Gastroesophageal sphincter (tissue), 3 donors: ENCODE data around the gene B4GALNT3.

Source experiments
- CTCF ChIP-seq, 4 experiments: fragments of 200-600 bp in 2 of 4; fragments of 450-650 bp in 2 of 4; sonication (generic) in 1 of 4; IDR thresholded peaks; one replicate each; pipeline ENCODE4 v1.5.1; 2017 to 2019; ENCODE audit warnings: antibody characterized with exemption in 4 of 4, mild to moderate bottlenecking in 2 of 4, moderate library complexity in 2 of 4
- EP300 ChIP-seq: sonication (generic); formaldehyde crosslinking; IDR thresholded peaks from one replicate; pipeline ENCODE4 v1.6.1; 2017; ENCODE audit warnings: antibody characterized with exemption, mild to moderate bottlenecking
- POLR2A ChIP-seq, 2 donors: fragments of 450-650 bp; IDR thresholded peaks; one replicate each; pipeline ENCODE4 v1.6.1; 2017; ENCODE audit warnings: antibody characterized with exemption in 2 of 2, mild to moderate bottlenecking in 2 of 2, moderate library complexity in 1 of 2
- POLR2AphosphoS5 ChIP-seq: sonication (generic); formaldehyde crosslinking; IDR thresholded peaks from one replicate; pipeline ENCODE4 v1.6.1; 2017; ENCODE audit warnings: antibody characterized with exemption

GRCh38 chr12:561391-561705 is 101.6 kb downstream of the B4GALNT3 start:
- TF ChIP-seq POLR2A (IDR thresholded peaks at IDR 0.05) = no peak
- TF ChIP-seq EP300 = no peak
- no peak for TF ChIP-seq CTCF (IDR thresholded peaks at IDR 0.05)
- no peak for TF ChIP-seq POLR2AphosphoS5
